ENCODE results near the gene RAB29.

The RAB29 gene

GRCh38 chr1:205786601-205787000, 11.3 kb upstream of the RAB29 start:
- TF ChIP-seq CTCF (IDR thresholded peaks at IDR 0.05), result no peak
- Histone ChIP-seq H3K4me3 (ENCODE audit: low read depth in 1 of 2, low read length in 1 of 2) (no peak overlapping the region), H3K4me1 (ENCODE audit: control insufficient read depth in 1 of 2, insufficient read depth in 1 of 2, low read depth in 1 of 2, low read length in 1 of 2) (no peaks in the 10 kb centered on the region), H3K36me3 (no peaks in the 10 kb centered on the region), H3K27ac (no peak overlapping the region), H3K9me3 (no peaks in the 10 kb centered on the region), H3K27me3 (no peaks in the 10 kb centered on the region)

GRCh38 chr1:205785446-205785845, 10.2 kb upstream of the RAB29 start:
- TF ChIP-seq CTCF (IDR thresholded peaks at IDR 0.05), result no peak
- H3K27ac ChIP-seq, result no peak overlapping the region
- no peaks in the 10 kb centered on the region for H3K36me3 ChIP-seq
- H3K4me1 ChIP-seq (ENCODE audit: control insufficient read depth in 1 of 2, insufficient read depth in 1 of 2, low read depth in 1 of 2, low read length in 1 of 2), result no peaks in the 10 kb centered on the region
- H3K9me3 ChIP-seq, result no peaks in the 10 kb centered on the region
- no peaks in the 10 kb centered on the region for H3K27me3 ChIP-seq
- H3K4me3 ChIP-seq (ENCODE audit: low read depth in 1 of 2, low read length in 1 of 2), result no peak overlapping the region

- Histone ChIP-seq H3K36me3 (no peaks in the 10 kb centered on the region), H3K27ac (no peak overlapping the region), H3K4me3 (ENCODE audit: low read depth in 1 of 2, low read length in 1 of 2) (no peak overlapping the region), H3K4me1 (ENCODE audit: control insufficient read depth in 1 of 2, insufficient read depth in 1 of 2, low read depth in 1 of 2, low read length in 1 of 2) (no peaks in the 10 kb centered on the region), H3K27me3 (no peaks in the 10 kb centered on the region), H3K9me3 (no peaks in the 10 kb centered on the region)
- no peak for TF ChIP-seq CTCF (IDR thresholded peaks at IDR 0.05)
Observed at GRCh38 chr1:205783904-205784303, 8.6 kb upstream of the RAB29 start.

DNA sequence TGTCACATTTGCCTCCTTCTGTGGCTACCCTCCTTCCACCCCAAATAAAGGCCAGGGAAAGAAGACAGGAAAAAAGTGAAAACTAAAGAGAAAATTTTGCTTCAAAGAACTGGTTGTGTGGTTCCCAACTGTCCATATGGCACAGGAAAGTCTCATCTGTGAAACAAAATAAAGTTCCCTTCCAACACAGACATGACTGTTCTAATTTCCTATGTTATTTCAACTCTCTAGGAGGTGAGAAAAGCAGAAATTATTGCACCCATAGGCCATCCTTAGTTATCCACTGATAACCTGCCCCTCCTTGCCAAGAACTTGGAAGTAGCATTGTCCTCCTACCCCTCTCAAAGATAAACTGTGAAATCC, 8.1 kb upstream of the RAB29 start:
- H3K4me3 ChIP-seq (ENCODE audit: low read depth in 1 of 2, low read length in 1 of 2), result no peak overlapping the region
- H3K9me3 ChIP-seq, result no peaks in the 10 kb centered on the region
- no peaks in the 10 kb centered on the region for H3K27me3 ChIP-seq
- no peak overlapping the region for H3K27ac ChIP-seq
- no peak for TF ChIP-seq CTCF (IDR thresholded peaks at IDR 0.05)
- no peaks in the 10 kb centered on the region for H3K36me3 ChIP-seq
- peaks cover under 1 to 5% of the 10 kb centered on the region in 2 experiments for H3K4me1 ChIP-seq (ENCODE audit: control insufficient read depth in 1 of 2, insufficient read depth in 1 of 2, low read depth in 1 of 2, low read length in 1 of 2)

- H3K4me3 ChIP-seq (ENCODE audit: low read depth in 1 of 2, low read length in 1 of 2), result no peak overlapping the region
- TF ChIP-seq CTCF (IDR thresholded peaks at IDR 0.05), result no peak
Observed at GRCh38 chr1:205782627-205783432, 7.5 kb upstream of the RAB29 start.

More at GRCh38 chr1:205782627-205783432, 7.5 kb upstream of the RAB29 start:
- Histone ChIP-seq H3K27ac (no peak overlapping the region), H3K9me3 (no peaks in the 10 kb centered on the region), H3K36me3 (no peaks in the 10 kb centered on the region), H3K27me3 (no peaks in the 10 kb centered on the region), H3K4me1 (ENCODE audit: control insufficient read depth in 1 of 2, insufficient read depth in 1 of 2, low read depth in 1 of 2, low read length in 1 of 2) (peaks cover 6 to 11% of the 10 kb centered on the region in 2 experiments)

Measured in neutrophil (primary cell).